HG02588 (cell line): Measurements from ENCODE around the gene VTCN1.
"Not testable (repeated sequence)": the region's sequence is repeated elsewhere in the genome, so short reads cannot be mapped to it uniquely, and the experiment has no call there.

Experiments
- ATAC-seq: cut with Tn5 transposase; IDR thresholded peaks from one replicate; pipeline ENCODE4 v1.9.1; 2021; ENCODE audit warnings: mild to moderate bottlenecking, moderate library complexity; ENCODE audit not compliant: unreplicated experiment

VTCN1 gene

DNA sequence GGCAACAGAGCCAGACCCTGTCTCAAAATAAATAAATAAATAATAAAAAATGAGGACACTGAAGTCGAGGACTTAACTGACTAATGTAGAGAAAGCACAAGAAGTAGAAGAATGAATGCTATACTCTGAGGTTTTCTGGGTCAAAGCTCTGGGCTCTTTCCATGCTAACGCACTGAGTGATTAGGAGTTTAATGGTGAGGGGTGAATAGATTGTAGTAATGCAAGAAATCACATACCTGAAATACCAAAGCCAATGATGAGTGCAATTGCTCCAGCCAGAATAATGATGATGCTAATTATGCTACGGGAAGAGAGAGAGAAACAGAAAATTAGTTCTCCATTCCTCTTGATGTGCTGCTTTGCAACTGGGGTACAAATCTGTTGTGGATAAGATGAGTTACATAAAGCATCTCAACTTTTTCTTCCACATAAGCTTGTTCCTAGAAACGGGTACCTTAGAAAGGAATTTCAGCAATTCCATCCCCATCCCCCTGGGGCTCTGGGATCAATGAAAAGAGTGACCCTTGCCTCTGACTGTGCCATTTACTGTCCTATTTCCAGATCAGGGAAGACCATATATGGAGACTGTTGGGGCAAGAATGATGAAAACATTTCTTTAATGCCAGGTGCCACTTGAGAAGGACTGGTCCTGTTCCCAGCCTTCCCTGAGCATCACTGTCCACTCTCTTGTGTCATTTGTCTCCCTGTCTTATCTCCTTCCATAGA lies 40.7 kb downstream of the VTCN1 start:
- ATAC-seq, result no peak

DNA sequence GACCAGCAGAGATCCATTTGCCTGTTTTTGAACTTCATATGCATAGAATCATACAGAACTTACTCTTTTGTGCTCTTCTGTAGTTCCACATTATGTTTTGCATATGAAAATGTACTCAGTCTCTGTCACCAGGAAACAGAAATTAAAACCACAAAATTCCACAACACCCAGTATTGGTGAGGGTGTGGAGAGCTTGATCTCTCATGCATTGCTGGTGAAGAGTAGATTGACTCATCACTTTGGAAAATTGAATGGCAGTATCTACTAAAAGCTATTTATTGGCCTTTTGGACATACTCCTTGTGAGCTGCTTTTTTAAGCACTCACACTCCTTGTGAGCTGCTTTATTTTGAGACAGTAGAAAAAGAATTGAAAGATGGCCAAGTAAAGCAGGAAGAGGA lies 43.3 kb downstream of the VTCN1 start:
- no peak for ATAC-seq

DNA sequence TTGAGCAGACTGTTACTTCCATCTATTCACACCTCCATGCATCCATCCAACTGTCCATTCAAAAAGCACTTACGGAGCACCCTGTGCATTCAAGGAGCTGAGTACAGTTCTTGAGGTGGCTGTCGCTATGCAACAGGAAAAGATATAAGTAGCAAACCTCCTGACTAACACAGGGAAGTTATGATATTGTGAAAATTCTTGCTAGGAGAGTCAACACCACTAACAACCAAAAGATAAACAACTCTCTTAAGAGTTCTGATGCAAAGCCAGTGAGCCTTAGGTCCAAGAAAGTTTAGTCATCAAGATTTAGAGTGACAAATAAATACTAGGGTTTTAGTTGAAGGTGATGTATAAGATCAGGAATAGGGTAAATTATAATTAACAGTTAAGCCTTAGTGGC lies 44.7 kb downstream of the VTCN1 start:
- no peak for ATAC-seq

GRCh38 chr1:117164209-117164608 lies 46.5 kb downstream of the VTCN1 start:
- ATAC-seq, result no peak

DNA sequence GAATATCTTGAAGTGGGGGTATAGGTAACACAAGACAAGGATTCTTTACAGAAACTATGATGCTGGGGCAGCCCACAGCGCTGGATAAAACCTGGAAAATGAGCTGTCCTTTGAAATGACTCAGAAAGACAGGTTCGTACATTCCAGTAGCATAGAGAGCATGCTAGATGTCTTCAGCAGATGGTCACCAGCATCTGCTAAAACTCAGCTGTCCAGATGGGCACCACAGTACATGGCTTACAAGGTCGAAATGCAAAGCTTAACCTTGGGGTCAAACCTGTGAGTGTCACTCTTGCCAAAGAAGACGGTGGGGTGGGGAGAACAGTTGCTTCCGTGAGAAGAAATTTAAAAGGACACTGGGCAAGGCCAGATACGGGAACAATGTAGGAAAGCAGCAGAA lies 47.9 kb downstream of the VTCN1 start:
- no peak for ATAC-seq

GRCh38 chr1:117161887-117162286 lies 48.8 kb downstream of the VTCN1 start:
- ATAC-seq, result no peak

GRCh38 chr1:117151305-117151704 lies 59.4 kb downstream of the VTCN1 start:
- not testable (repeated sequence) for ATAC-seq

DNA sequence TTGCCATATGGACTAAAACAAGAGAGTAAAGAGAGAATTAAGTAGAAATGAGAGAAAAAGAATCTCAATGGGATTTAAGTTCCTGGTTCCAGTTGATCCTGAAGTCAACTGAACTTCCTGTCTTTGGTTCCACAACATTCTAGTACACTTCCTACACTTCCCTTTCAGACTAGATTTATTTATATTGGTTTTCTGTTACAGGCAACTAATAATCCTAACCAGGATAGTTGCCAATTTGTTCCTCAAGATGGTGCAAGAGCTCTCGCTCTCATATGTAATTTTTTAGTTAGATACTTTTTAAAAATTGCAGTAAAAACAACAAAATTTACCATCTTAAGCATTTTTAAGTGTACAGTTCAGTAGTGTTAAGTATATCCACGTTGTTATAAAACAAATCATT lies 60.4 kb downstream of the VTCN1 start:
- ATAC-seq, result no peak

DNA sequence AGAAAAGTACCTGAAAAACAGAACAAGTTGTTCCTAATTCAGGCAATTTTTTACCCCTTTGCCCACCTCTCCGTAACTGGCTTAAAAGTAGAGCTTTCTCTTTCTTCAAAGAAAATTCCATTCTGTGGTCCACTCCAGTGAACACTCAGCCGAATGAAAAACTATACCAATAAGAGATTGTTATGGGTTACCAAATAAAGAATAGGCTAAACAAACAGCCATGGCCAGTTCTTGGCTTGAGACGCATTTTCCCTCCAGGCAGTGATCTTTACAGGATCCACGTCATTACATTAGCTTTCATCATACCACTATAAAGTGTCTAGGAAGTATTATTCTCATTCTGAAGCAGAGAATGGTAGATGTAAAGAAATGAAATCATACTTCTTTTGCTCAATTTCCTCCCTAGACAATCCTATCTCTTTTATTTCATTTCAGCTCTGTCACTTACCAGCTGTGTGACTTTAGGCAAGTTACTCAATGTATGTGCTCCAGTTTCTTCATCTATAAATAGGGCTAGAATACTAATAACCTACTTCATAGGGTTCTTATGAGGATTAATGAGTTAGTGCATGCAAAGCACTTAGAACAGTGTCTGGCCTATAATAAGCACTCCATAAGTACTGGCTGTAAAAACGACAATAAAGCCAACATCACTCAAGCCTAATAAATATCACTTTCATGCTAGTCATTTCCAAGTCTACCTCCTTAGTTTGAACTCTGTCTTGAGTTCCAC lies 62.7 kb downstream of the VTCN1 start:
- ATAC-seq, result no peak

DNA sequence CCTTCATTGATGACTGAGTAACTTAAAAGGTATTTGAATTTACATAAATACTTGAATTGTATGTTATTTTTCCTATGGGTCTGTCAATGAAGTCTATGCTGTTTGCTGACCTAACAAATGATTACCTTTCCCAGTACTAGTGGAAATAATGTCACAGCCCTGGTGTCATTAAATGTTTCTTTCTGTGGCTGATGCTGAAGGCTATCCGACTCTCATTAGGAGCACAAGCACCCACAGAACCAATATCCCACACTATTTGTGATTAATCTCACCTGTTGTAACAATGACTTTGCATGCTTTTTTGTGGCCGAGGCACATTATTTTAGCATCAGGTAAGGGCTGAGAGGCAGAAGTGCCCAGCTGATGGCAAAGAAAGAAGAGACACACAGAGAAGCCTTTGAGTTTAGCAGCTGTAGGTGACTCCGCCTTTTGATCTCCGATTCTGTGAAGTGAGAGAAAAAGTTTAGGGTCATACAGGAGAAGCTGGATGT lies 63.3 kb downstream of the VTCN1 start:
- ATAC-seq, result no peak

GRCh38 chr1:117146575-117147340 lies 64.0 kb downstream of the VTCN1 start:
- no peak for ATAC-seq

- ATAC-seq, result no peak
These were observed 64.7 kb downstream of the VTCN1 start for GRCh38 chr1:117146072-117146471.

DNA sequence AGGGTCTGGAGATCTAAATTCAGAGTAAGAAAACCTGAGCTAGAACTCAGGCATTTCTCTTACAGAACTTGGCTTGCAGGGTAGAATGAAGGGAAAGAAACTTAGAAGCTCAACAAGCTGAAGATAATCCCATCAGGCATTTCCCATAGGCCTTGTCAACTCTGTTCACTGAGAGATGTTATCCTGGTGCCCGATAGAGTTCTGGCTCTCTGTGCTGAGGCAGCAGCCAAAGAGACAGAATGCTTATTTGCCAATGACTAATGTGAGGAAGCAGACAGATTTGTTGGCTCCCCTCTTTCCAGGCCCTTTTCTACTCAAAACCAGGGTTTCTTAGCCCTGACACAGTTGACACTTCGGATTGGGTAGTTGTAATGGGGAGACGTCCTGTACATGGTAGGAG lies 66.9 kb downstream of the VTCN1 start:
- ATAC-seq, result no peak

GRCh38 chr1:117143172-117143571 lies 67.6 kb downstream of the VTCN1 start:
- no peak for ATAC-seq

- no peak for ATAC-seq
These were observed 68.5 kb downstream of the VTCN1 start for GRCh38 chr1:117142200-117142599.

GRCh38 chr1:117138561-117138960 lies 72.2 kb downstream of the VTCN1 start:
- ATAC-seq, result no peak

- ATAC-seq, result no peak
These were observed 72.6 kb downstream of the VTCN1 start for GRCh38 chr1:117138106-117138505.

- ATAC-seq, result no peak
These were observed 73.4 kb downstream of the VTCN1 start for GRCh38 chr1:117137281-117137855.

- ATAC-seq, result no peak
These were observed 74.0 kb downstream of the VTCN1 start for GRCh38 chr1:117136749-117137148.

- ATAC-seq, result no peak
These were observed 75.4 kb downstream of the VTCN1 start for GRCh38 chr1:117135329-117135728.

DNA sequence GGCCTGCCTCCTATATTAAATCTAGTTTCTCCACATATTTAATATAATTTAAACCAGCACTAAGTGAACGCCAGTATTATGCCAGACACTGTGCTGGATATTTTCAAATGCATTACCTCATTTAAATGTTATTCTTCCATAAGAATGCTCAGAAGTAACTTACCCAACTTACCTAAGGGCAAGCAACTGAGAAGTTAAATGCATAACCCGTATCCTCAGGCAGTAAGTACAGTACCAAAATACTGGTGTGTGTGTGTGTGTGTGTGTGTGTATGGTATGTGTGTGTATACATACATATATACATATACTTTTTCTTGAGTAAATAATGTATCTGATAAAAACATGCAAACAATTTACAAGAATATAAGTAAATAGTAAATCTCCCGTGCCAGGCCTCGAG lies 80.2 kb downstream of the VTCN1 start:
- no peak for ATAC-seq
